Type B pancreatic cell (in vitro differentiated cells): ENCODE measurements around the gene CUX1. TPM values are rescaled to one million over a fixed set of nuclear protein-coding genes. Genes with fewer than 3 reads are reported as not detected.
A peak's percentile ranks its signal among the peaks of the same experiment; 100 is the strongest.

Experiments used
- DNase-seq: peaks from one replicate; pipeline ENCODE4 v3.0.0; 2021; ENCODE audit warnings: mixed read lengths; ENCODE audit not compliant: unreplicated experiment; ENCODE audit errors: extremely low spot score
- H3K27ac Mint-ChIP-seq: 2 replicates; pipeline ENCODE4 v1.8.0; 2021; ENCODE audit warnings: mild to moderate bottlenecking, mixed read lengths
- H3K27me3 Mint-ChIP-seq: 2 replicates; pipeline ENCODE4 v1.8.0; 2021; ENCODE audit warnings: mixed read lengths
- H3K36me3 Mint-ChIP-seq: 2 replicates; pipeline ENCODE4 v1.8.0; 2021; ENCODE audit warnings: mixed read lengths
- H3K4me1 Mint-ChIP-seq: one replicate; pipeline ENCODE4 v1.8.0; 2021; ENCODE audit warnings: mixed read lengths; ENCODE audit not compliant: unreplicated experiment
- H3K4me3 Mint-ChIP-seq: 2 replicates; pipeline ENCODE4 v1.8.0; 2021; ENCODE audit warnings: mild to moderate bottlenecking, mixed read lengths
- H3K9me3 Mint-ChIP-seq: 2 replicates; pipeline ENCODE4 v1.8.0; 2021; ENCODE audit warnings: mixed read lengths
- total RNA-seq: library from RNA; stranded (reverse); gene quantifications from 2 replicates; pipeline ENCODE4 v1.2.1, GENCODE V29; 2021; ENCODE audit warnings: low replicate concordance
- TF ChIP-seq, protein P1 (sequence below): fragments of 200-600 bp; sonication (generic); conservative IDR thresholded peaks from 2 replicates; pipeline ENCODE4 v1.5.0; 2021; ENCODE audit warnings: antibody characterized with exemption, mild to moderate bottlenecking

Gene CUX1
- total RNA-seq, 1 donor from 2014 or later: 76.4 TPM

GRCh38 chr7:102119925-102120324 is 302.5 kb downstream of the CUX1 start:
- H3K9me3 Mint-ChIP-seq: no peaks in the 10 kb centered on the region
- TF ChIP-seq, protein P1, sequence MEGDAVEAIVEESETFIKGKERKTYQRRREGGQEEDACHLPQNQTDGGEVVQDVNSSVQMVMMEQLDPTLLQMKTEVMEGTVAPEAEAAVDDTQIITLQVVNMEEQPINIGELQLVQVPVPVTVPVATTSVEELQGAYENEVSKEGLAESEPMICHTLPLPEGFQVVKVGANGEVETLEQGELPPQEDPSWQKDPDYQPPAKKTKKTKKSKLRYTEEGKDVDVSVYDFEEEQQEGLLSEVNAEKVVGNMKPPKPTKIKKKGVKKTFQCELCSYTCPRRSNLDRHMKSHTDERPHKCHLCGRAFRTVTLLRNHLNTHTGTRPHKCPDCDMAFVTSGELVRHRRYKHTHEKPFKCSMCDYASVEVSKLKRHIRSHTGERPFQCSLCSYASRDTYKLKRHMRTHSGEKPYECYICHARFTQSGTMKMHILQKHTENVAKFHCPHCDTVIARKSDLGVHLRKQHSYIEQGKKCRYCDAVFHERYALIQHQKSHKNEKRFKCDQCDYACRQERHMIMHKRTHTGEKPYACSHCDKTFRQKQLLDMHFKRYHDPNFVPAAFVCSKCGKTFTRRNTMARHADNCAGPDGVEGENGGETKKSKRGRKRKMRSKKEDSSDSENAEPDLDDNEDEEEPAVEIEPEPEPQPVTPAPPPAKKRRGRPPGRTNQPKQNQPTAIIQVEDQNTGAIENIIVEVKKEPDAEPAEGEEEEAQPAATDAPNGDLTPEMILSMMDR: no peak
- no peak overlapping the region for H3K27ac Mint-ChIP-seq
- H3K36me3 Mint-ChIP-seq: peaks cover 25% of the 10 kb centered on the region
- no peaks in the 10 kb centered on the region for H3K27me3 Mint-ChIP-seq
- no peak for DNase-seq
- no peak overlapping the region for H3K4me3 Mint-ChIP-seq
- H3K4me1 Mint-ChIP-seq: peaks cover 33% of the 10 kb centered on the region

- TF ChIP-seq, protein P1: no peak
- Mint-ChIP-seq H3K27ac (no peak overlapping the region), H3K27me3 (no peaks in the 10 kb centered on the region), H3K4me1 (peaks cover 33% of the 10 kb centered on the region), H3K4me3 (no peak overlapping the region), H3K36me3 (peaks cover 17% of the 10 kb centered on the region), H3K9me3 (no peaks in the 10 kb centered on the region)
- no peak for DNase-seq
These were observed 303.3 kb downstream of the CUX1 start for GRCh38 chr7:102120666-102121195.

GRCh38 chr7:102122026-102122425 is 304.6 kb downstream of the CUX1 start:
- TF ChIP-seq, protein P1: no peak
- Mint-ChIP-seq H3K9me3 (no peaks in the 10 kb centered on the region), H3K4me1 (peaks cover 33% of the 10 kb centered on the region), H3K4me3 (no peak overlapping the region), H3K27me3 (no peaks in the 10 kb centered on the region), H3K36me3 (peaks cover 16% of the 10 kb centered on the region), H3K27ac (peak overlapping the region; percentile 80)
- DNase-seq: no peak

GRCh38 chr7:102125127-102125596 is 307.7 kb downstream of the CUX1 start:
- Mint-ChIP-seq H3K4me1 (peaks cover 23% of the 10 kb centered on the region), H3K9me3 (no peaks in the 10 kb centered on the region), H3K27me3 (no peaks in the 10 kb centered on the region), H3K27ac (no peak overlapping the region), H3K36me3 (peaks cover 11% of the 10 kb centered on the region), H3K4me3 (no peak overlapping the region)
- TF ChIP-seq, protein P1: no peak
- no peak for DNase-seq

- H3K27ac Mint-ChIP-seq: no peak overlapping the region
- no peak overlapping the region for H3K4me3 Mint-ChIP-seq
- H3K36me3 Mint-ChIP-seq: peaks cover 15% of the 10 kb centered on the region
- TF ChIP-seq, protein P1: no peak
- no peaks in the 10 kb centered on the region for H3K27me3 Mint-ChIP-seq
- H3K9me3 Mint-ChIP-seq: no peaks in the 10 kb centered on the region
- DNase-seq: no peak
- H3K4me1 Mint-ChIP-seq: peaks cover 11% of the 10 kb centered on the region
These were observed 310.9 kb downstream of the CUX1 start for GRCh38 chr7:102128303-102128702.
